Activated B cell treated with CpG ODN at 0.5 μM for 24 hours (primary cell): ENCODE results near the gene TRAPPC3. TPM values are rescaled to one million over a fixed set of nuclear protein-coding genes. Genes with fewer than 3 reads are reported as not detected.

Source experiments
- ATAC-seq: fragments of 200-7000 bp; cut with Tn5 transposase; one replicate; pipeline ENCODE4 v1.10.0; 2021; ENCODE audit warnings: low read depth, mild to moderate bottlenecking, moderate library complexity
- CTCF ChIA-PET: fragments of 350-600 bp; sonication (Branson Sonifier 250); formaldehyde crosslinking; loops from one replicate; lab custom pipeline; 2021; ENCODE audit warnings: antibody characterized with exemption; lab: Charles Lee
- POLR2A ChIA-PET: fragments of 350-600 bp; sonication (Branson Sonifier 250); formaldehyde crosslinking; loops from one replicate; lab custom pipeline; 2021; ENCODE audit warnings: antibody characterized with exemption; lab: Charles Lee
- DNase-seq: peaks from one replicate; pipeline ENCODE4 v3.0.0; 2022
- H3K27ac Mint-ChIP-seq: one replicate; pipeline ENCODE4 v1.8.0; 2020; ENCODE audit warnings: mixed read lengths
- H3K27me3 Mint-ChIP-seq: one replicate; pipeline ENCODE4 v1.8.0; 2021; ENCODE audit warnings: mixed read lengths
- H3K36me3 Mint-ChIP-seq: one replicate; pipeline ENCODE4 v1.8.0; 2021; ENCODE audit warnings: low read depth, mixed read lengths
- H3K4me1 Mint-ChIP-seq: one replicate; pipeline ENCODE4 v1.8.0; 2021; ENCODE audit warnings: mixed read lengths
- H3K4me3 Mint-ChIP-seq: one replicate; pipeline ENCODE4 v1.8.0; 2020; ENCODE audit warnings: mild to moderate bottlenecking, mixed read lengths
- H3K9me3 Mint-ChIP-seq: one replicate; pipeline ENCODE4 v1.8.0; 2020; ENCODE audit warnings: mixed read lengths
- CTCF ChIP-seq: fragments of 200-600 bp; IDR thresholded peaks from one replicate; pipeline ENCODE4 v1.8.0; 2022; ENCODE audit warnings: antibody characterized with exemption, mild to moderate bottlenecking
- intact Hi-C: fragments of 100-400 bp; cut with micrococcal nuclease; formaldehyde crosslinking; loops from one replicate; pipeline ENCODE4 v1.15.1; 2024
- total RNA-seq: library from RNA; stranded (reverse); gene quantifications from 2 replicates; pipeline ENCODE4 v1.2.3, GENCODE V29; 2022

The TRAPPC3 gene
- total RNA-seq, 1 donor from 2014 or later, result 48.5 TPM

GRCh38 chr1:36162680-36163239 is 13.5 kb upstream of the TRAPPC3 start:
- H3K4me3 Mint-ChIP-seq, result no peak overlapping the region
- H3K4me1 Mint-ChIP-seq, result peaks cover 61% of the 10 kb centered on the region
- H3K27me3 Mint-ChIP-seq, result no peaks in the 10 kb centered on the region
- H3K36me3 Mint-ChIP-seq, result peaks cover 12% of the 10 kb centered on the region
- TF ChIP-seq CTCF, result no peak
- no peaks in the 10 kb centered on the region for H3K9me3 Mint-ChIP-seq
- intact Hi-C loops, result loop anchor here (1.0 kb wide), 2 partner anchors 13 to 62 kb away; partner anchors contain the start of genes THRAP3 and TRAPPC3
- DNase-seq (no peak), ATAC-seq (no peak)
- CTCF ChIA-PET, result interaction anchor here (0.8 to 6.6 kb wide), 4 partner anchors 13 to 224 kb away, joined by 3 to 48 read pairs (median 8); partner anchors contain the start of gene TRAPPC3
- H3K27ac Mint-ChIP-seq, result peak overlapping the region; percentile 92
- POLR2A ChIA-PET, result interaction anchor here (0.6 to 4.7 kb wide), 4 partner anchors 12 to 297 kb away, joined by 7 to 95 read pairs (median 15); partner anchors contain the start of genes THRAP3 and TRAPPC3

GRCh38 chr1:36161641-36162531 is 12.6 kb upstream of the TRAPPC3 start:
- DNase-seq (peak; percentile 50), ATAC-seq (peak; percentile 86)
- POLR2A ChIA-PET, result interaction anchor here (0.9 to 4.7 kb wide), 4 partner anchors 11 to 225 kb away, joined by 4 to 95 read pairs (median 15); partner anchors contain the start of genes THRAP3 and TRAPPC3
- Mint-ChIP-seq H3K9me3 (no peaks in the 10 kb centered on the region), H3K36me3 (peaks cover 8% of the 10 kb centered on the region), H3K27ac (peak overlapping the region; percentile 92), H3K4me1 (peaks cover 69% of the 10 kb centered on the region), H3K4me3 (peak overlapping the region; percentile 65), H3K27me3 (no peaks in the 10 kb centered on the region)
- intact Hi-C loops, result loop anchor here (1.0 kb wide), 2 partner anchors 13 to 62 kb away; partner anchors contain the start of genes THRAP3 and TRAPPC3
- CTCF ChIA-PET, result interaction anchor here (0.8 to 6.6 kb wide), 4 partner anchors 12 to 225 kb away, joined by 3 to 48 read pairs (median 8); partner anchors contain the start of gene TRAPPC3
- no peak for TF ChIP-seq CTCF

GRCh38 chr1:36160949-36161485 is 11.7 kb upstream of the TRAPPC3 start:
- H3K4me3 Mint-ChIP-seq, result peak overlapping the region; percentile 65
- H3K36me3 Mint-ChIP-seq, result peaks cover 8% of the 10 kb centered on the region
- peaks cover 69% of the 10 kb centered on the region for H3K4me1 Mint-ChIP-seq
- no peaks in the 10 kb centered on the region for H3K9me3 Mint-ChIP-seq
- no peaks in the 10 kb centered on the region for H3K27me3 Mint-ChIP-seq
- TF ChIP-seq CTCF, result no peak
- no peak for ATAC-seq
- peak overlapping the region; percentile 92 for H3K27ac Mint-ChIP-seq
- intact Hi-C loops, result no loop called here
- ChIA-PET CTCF (interaction anchor here (1.0 to 6.6 kb wide), 6 partner anchors 9 to 122 kb away, joined by 3 to 48 read pairs (median 3); partner anchors contain the start of genes THRAP3 and TRAPPC3), POLR2A (interaction anchor here (0.9 to 4.7 kb wide), 5 partner anchors 10 to 226 kb away, joined by 4 to 95 read pairs (median 8); partner anchors contain the start of genes THRAP3 and TRAPPC3)
- DNase-seq, result no peak

- CTCF ChIA-PET, result interaction anchor here (1.0 to 6.6 kb wide), 6 partner anchors 8 to 125 kb away, joined by 3 to 48 read pairs (median 3); partner anchors contain the start of genes THRAP3 and TRAPPC3
- DNase-seq (no peak), ATAC-seq (no peak)
- no peaks in the 10 kb centered on the region for H3K27me3 Mint-ChIP-seq
- no peaks in the 10 kb centered on the region for H3K9me3 Mint-ChIP-seq
- H3K27ac Mint-ChIP-seq, result peak overlapping the region; percentile 55
- H3K36me3 Mint-ChIP-seq, result peaks cover 8% of the 10 kb centered on the region
- POLR2A ChIA-PET, result interaction anchor here (2.2 to 4.7 kb wide), 3 partner anchors 9 to 62 kb away, joined by 7 to 95 read pairs (median 22); partner anchors contain the start of genes THRAP3 and TRAPPC3
- H3K4me3 Mint-ChIP-seq, result peak overlapping the region; percentile 48
- intact Hi-C loops, result no loop called here
- H3K4me1 Mint-ChIP-seq, result peaks cover 69% of the 10 kb centered on the region
- no peak for TF ChIP-seq CTCF
These were observed 11.2 kb upstream of the TRAPPC3 start for GRCh38 chr1:36160388-36160948.
